ENCODE data around the gene YWHAG. TPM values are rescaled to one million over a fixed set of nuclear protein-coding genes. Genes with fewer than 3 reads are reported as not detected.

YWHAG gene
- polyA plus RNA-seq, 1 of the 3 experiments (the other 2 are of a cell fraction) = 60.4 TPM

GRCh38 chr7:76407718-76408117 is 48.9 kb upstream of the YWHAG start:
- Histone ChIP-seq H3K79me2 (ENCODE audit: insufficient read depth) (no peaks in the 10 kb centered on the region), H3K9me3 (no peaks in the 10 kb centered on the region), H3F3A (replicated peaks; ENCODE audit: insufficient read depth) (peaks cover 8% of the 10 kb centered on the region), H2AFZ (ENCODE audit: low read depth) (no peak overlapping the region), H3K4me3 (ENCODE audit: low read depth in 2 of 2, low read length in 1 of 2) (no peak overlapping the region), H3K27me3 (ENCODE audit: insufficient read depth) (no peaks in the 10 kb centered on the region), H3K9ac (no peak overlapping the region), H4K20me1 (ENCODE audit: insufficient read depth) (no peaks in the 10 kb centered on the region), H3K27ac (ENCODE audit: low read depth in 2 of 2, low read length in 1 of 2) (no peak overlapping the region), H3K9me2 (no peaks in the 10 kb centered on the region), H3K4me1 (ENCODE audit: control insufficient read depth in 1 of 2, insufficient read depth in 2 of 2, low read depth in 1 of 2, low read length in 1 of 2) (0 out of 4 replicates have a peak, but pooled peaks cover 0 to 6% of the 10 kb centered on the region in 2 experiments), H3K36me3 (replicated peaks in 1 of 2; ENCODE audit: control insufficient read depth in 1 of 2, insufficient read depth in 2 of 2, low read length in 1 of 2) (no peaks in the 10 kb centered on the region), H3K4me2 (no peak overlapping the region)
- TF ChIP-seq CHD2 (IDR thresholded peaks at IDR 0.05; ENCODE audit: low read length, partially characterized antibody) (no peak), NRF1 (IDR thresholded peaks at IDR 0.05; ENCODE audit: low read depth, low read length) (no peak), EP300 (IDR thresholded peaks at IDR 0.05; ENCODE audit: borderline replicate concordance in 1 of 2, low read depth in 1 of 2, low read length in 1 of 2) (no peak), GATA2 (CRISPR knock-in tag; IDR thresholded peaks at IDR 0.05) (no peak), PBX3 (IDR thresholded peaks at IDR 0.05) (no peak), EZH2phosphoT487 (IDR thresholded peaks at IDR 0.05; ENCODE audit: borderline replicate concordance, low read depth) (no peak), GABPA (IDR thresholded peaks at IDR 0.05; ENCODE audit: low read depth) (no peak), CTCF (IDR thresholded peaks at IDR 0.05) (no peak), RAD21 (IDR thresholded peaks at IDR 0.05; ENCODE audit: low read length) (no peak), MAX (IDR thresholded peaks at IDR 0.05; ENCODE audit: low read depth) (no peak), MEF2A (IDR thresholded peaks at IDR 0.05; ENCODE audit: borderline replicate concordance, low read depth) (no peak), MXI1 (IDR thresholded peaks at IDR 0.05; ENCODE audit: low read depth, low read length) (no peak), TEAD4 (IDR thresholded peaks at IDR 0.05; ENCODE audit: borderline replicate concordance, insufficient read depth) (no peak), SMC3 (IDR thresholded peaks at IDR 0.05; ENCODE audit: low read depth, low read length) (no peak), TCF12 (IDR thresholded peaks at IDR 0.05) (no peak), POLR2AphosphoS5 (IDR thresholded peaks at IDR 0.05; ENCODE audit: low read depth, low read length) (no peak), NFIC (IDR thresholded peaks at IDR 0.05; ENCODE audit: borderline replicate concordance) (no peak), RFX5 (IDR thresholded peaks at IDR 0.05; ENCODE audit: low read length) (no peak)
- ChIA-PET POLR2A (interaction anchor here (0.6 kb wide), 1 partner anchor 101 kb away, joined by 3 read pairs; no protein-coding TSS in a partner anchor), CTCF (interaction anchor here (1.1 kb wide), 1 partner anchor 22 kb away, joined by 3 read pairs; no protein-coding TSS in a partner anchor)
- 91% methylated on average over 4 of the region's 4 CpGs for WGBS (ENCODE audit: low lambda C conversion rate)
- no peak for DNase-seq

All from SK-N-SH (cell line).